EH (cell line): ENCODE measurements around the gene SPAST.
A peak's percentile ranks its signal among the peaks of the same experiment; 100 is the strongest.
"Not testable (repeated sequence)": the region's sequence is repeated elsewhere in the genome, so short reads cannot be mapped to it uniquely, and the experiment has no call there.

Experiments
- DNase-seq: peaks from one replicate; pipeline ENCODE4 v3.0.0-alpha.2; 2015; ENCODE audit warnings: low read depth

SPAST gene, protein sequence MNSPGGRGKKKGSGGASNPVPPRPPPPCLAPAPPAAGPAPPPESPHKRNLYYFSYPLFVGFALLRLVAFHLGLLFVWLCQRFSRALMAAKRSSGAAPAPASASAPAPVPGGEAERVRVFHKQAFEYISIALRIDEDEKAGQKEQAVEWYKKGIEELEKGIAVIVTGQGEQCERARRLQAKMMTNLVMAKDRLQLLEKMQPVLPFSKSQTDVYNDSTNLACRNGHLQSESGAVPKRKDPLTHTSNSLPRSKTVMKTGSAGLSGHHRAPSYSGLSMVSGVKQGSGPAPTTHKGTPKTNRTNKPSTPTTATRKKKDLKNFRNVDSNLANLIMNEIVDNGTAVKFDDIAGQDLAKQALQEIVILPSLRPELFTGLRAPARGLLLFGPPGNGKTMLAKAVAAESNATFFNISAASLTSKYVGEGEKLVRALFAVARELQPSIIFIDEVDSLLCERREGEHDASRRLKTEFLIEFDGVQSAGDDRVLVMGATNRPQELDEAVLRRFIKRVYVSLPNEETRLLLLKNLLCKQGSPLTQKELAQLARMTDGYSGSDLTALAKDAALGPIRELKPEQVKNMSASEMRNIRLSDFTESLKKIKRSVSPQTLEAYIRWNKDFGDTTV

DNA sequence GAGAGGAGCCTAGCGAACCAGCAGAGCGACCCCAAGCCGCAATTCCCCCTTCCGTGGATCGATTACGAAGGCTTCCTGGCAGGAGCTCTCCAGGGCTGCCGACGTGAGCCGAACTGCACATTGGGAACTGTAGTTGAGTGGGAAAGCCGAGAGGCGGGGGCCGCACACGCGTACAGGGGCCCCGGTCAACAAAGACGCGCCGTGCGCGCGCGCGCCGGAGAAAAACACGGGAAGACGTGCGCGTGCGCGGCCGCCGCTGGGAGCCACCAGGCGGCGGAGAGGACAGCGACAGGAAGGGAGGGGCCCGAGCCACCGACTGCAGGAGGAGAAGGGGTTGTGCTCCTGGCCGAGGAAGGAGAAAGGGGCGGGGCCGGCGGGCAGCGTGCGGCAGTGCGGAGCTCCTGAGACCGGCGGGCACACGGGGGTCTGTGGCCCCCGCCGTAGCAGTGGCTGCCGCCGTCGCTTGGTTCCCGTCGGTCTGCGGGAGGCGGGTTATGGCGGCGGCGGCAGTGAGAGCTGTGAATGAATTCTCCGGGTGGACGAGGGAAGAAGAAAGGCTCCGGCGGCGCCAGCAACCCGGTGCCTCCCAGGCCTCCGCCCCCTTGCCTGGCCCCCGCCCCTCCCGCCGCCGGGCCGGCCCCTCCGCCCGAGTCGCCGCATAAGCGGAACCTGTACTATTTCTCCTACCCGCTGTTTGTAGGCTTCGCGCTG, at the start of gene SPAST:
TSS of gene SPAST (plus strand) at position 247 of the 711 bp plus-strand sequence. CDS start at position 523, 276 bp downstream.
- DNase-seq: peak; percentile 97

DNA sequence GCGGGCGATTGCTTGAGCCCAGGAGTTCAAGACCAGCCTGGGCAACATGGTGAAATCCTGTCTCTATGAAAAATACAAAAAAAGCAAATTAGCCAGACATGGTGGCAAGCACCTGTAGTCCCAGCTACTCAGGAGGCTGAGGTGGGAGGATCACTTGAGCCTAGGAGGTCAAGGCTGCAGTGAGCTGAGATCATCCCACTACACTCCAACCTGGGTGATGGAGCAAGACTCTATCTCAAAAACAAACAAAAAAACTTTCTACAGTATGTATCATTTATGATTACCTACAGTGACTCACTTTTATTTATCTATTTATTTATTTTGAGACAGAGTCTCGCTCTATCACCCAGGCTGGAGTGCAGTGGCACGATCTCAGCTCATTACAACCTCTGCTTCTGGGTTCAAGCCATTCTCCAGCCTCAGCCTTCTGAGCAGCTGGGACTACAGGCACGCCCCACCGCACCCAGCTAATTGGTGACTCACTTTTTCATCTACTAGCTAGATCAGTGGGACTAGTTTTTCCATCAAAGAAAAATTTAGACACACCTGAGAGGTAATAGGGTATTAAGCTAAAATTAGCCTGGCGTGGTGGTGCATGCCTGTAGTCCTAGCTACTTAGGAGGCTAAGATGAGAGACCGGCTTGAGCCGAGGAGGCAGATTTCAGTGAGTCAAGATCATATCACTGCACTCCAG, 44.4 kb upstream of the SPAST start:
- not testable (repeated sequence) for DNase-seq

- peak; percentile 8 for DNase-seq
Observed at GRCh38 chr2:32034198-32034887, 29.0 kb upstream of the SPAST start.

DNA sequence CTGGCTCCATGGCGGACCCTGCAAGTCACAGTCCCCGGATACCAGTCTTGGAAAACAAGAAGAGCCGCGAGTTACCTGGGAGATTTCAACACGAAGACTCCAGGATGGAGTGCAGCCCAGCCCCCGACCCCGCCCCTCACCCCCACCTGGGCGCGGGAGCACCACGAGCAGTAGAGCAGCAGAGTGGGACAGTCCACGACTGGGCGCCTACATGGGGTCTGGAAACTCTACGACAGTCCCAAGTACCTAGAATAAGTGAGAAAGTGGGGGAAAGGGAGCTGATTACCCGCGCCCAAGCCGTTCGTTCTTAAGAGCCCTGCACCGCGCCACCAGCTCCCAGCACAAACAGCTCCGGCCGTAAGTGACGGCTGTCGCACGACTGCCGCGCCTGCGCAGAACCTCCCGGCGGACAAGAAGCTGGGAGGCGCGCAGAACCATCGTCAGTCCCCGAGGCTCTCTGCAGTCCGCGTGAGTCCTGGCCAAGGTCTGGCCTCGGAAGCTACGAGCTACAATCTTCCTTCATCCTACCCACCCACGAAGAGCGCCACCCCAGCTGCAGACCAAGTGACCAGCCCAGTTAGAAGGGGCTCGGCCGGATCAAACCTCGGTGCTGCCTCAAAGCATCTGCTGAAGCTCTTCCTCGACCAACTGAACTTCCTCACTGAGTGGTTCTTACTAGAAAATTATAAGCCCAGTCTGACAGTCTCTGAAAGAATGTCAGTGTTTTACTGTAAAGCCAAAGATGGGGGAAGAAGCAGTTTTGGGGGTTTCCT, 23.7 kb upstream of the SPAST start, which contains the start of gene DPY30:
TSS of gene DPY30 (minus strand) at position 359 of the 773 bp plus-strand sequence. CDS start at position 10, 349 bp downstream.
- DNase-seq: peak; percentile 93

DNA sequence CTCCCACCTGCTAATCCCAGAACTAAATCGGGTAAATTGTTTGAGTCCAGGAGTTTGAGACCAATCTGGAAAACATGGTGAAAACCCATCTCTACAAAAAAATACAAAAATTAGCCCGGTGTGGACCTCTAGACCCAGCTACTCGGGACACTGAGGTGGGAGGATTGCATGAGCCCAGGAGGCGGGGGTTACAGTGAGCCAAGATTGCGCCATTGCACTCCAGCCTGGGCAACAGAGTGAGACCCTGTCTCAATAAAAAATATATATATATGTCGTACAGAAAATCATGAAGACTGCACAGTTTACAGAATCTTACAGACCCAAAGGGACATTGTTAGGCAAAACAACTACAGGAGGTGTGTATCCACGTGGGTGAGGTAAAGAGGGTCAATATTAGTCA, 19.8 kb upstream of the SPAST start:
- DNase-seq: no peak

GRCh38 chr2:32051836-32052439, 11.4 kb upstream of the SPAST start:
- DNase-seq: no peak

DNA sequence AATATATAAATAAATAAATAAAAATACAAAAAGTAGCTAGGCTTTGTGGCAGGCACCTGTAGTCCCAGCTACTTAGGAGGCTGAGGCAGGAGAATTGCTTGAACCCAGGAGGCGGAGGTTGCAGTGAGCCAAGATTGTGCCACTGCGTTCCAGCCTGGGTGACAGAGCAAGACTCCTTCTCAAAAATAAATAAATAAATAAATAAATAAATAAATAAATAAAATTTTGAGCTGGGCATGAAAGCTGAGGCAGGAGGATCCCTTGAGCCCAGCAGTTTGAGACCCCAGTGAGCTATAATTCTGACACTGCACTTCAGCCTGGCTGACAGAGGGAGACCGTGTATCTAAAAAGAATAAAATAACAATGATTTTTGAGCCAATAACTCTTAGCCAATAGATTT, 8.8 kb upstream of the SPAST start:
- DNase-seq: not testable (repeated sequence)

- DNase-seq: peak; percentile 65
Observed at GRCh38 chr2:32058130-32058529, 5.2 kb upstream of the SPAST start.

DNA sequence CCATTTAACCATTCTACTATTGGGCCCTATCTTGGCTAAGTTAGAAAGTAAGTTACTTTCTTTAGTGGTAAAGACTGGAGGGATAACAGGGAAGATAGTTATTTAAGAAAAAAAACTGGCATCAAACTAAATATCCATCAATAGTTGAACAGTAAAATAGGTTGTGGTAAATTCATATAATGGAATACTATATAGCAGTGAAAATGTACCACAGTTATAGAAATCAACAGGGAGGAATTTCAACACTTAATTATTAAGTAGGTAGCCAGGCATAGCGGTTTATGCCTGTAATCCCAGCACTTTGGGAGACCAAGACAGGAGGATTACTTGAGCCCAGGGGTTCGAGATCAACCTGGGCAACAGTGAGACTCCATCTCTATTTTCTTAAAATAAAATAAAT, 3.1 kb upstream of the SPAST start:
- DNase-seq: no peak

DNA sequence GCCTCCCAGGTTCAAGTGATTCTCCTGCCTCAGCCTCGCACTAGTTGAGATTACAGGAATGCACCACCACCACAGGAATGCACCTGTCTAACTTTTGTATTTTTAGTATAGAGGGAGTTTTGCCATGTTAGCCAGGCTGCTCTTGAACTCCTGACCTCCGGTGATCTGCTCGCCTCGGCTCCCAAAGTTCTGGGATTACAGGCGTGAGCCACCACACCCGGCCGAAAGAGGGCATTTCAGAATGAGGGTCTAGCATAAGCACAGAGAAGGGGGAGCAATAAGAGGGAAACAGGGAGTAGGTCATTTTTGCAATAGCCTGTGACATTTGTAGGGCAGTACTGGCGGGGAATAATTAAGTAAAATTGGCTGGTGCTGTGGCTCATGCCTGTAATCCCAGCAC, 1.9 kb upstream of the SPAST start:
- DNase-seq: no peak

DNA sequence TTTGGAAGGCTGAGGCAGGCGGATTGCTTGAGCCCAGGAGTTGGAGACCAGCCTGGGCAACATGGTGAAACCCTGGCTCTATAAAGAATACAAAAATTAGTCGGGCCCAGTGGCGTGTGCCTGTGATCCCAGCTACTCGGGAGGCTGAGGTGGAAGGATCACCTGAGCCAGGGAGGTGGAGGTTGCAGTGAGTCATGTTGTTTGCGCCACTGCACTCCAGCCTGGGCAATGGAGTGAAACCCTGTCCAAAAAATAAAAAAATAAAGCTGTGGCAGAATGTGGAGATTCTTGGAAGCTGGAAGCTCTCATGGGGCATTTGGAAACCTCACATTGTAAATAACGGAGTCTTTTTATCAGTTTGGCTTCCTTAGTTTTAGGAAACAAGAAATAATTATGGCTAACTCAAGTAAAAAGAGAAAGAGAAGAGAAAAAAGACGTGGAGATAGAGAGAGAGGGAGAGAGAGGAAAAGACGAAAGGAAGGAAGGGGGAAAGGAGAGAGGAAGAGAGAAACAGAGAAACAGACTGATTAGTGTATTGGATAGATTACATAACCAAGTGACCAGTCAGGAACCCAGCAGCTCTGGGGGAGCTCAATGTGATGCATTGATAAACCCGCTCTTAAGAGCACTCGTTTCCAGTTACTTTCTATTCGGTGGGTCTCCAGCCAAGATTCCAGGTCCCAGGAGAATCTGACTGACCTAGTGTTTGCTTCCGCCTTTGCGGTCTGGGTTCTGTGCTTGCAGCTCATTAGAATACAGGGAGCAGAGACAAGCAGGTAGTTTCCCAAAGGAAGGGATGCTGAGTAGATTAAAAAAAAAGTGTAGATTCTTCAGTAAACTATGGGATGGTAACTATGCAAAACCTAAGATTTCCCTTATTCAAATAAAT, 1.1 kb upstream of the SPAST start:
- DNase-seq: peak; percentile 33

- peak; percentile 7 for DNase-seq
Observed at GRCh38 chr2:32064021-32064601, 755 bp downstream of the SPAST start.

GRCh38 chr2:32064713-32065112, 1.4 kb downstream of the SPAST start:
- no peak for DNase-seq

GRCh38 chr2:32067549-32067948, 4.2 kb downstream of the SPAST start:
- peak; percentile 6 for DNase-seq

GRCh38 chr2:32074134-32074506, 10.8 kb downstream of the SPAST start:
- no peak for DNase-seq

DNA sequence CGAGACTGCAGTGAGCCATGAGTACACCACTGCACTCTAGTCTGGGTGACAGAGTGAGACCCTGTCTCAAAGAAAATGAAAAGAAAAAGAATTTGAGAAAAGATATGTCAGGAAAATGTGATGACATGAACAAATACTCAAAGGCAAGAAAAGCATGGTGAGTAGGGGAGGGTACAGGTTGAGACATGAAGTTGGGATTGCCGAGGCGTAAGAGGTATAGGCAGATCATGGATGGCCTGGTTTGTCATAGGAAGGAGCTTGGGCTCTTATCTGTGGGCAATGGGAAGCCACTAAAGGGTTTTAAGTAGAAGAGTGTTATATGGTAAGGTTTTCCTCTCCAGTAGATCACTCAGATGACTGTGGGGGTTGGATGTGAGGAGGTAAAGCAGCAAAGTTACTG, 32.3 kb downstream of the SPAST start:
- no peak for DNase-seq

- no peak for DNase-seq
Observed at GRCh38 chr2:32108111-32108510, 44.8 kb downstream of the SPAST start.

GRCh38 chr2:32118055-32118454, 54.7 kb downstream of the SPAST start:
- DNase-seq: no peak

GRCh38 chr2:32119161-32119560, 55.8 kb downstream of the SPAST start:
- DNase-seq: no peak
